H1 (cell line): ENCODE data around the gene CRTC3. TPM values are rescaled to one million over a fixed set of nuclear protein-coding genes. Genes with fewer than 3 reads are reported as not detected.

Experiments used
- FOSL1 ChIP-seq: IDR thresholded peaks from 2 replicates; pipeline ENCODE4 v1.6.1; 2011; ENCODE audit warnings: mild to moderate bottlenecking, low read depth, low read length, moderate library complexity; ENCODE audit not compliant: insufficient read depth
- JUND ChIP-seq: IDR thresholded peaks from 2 replicates; pipeline ENCODE4 v1.6.1; 2011; ENCODE audit warnings: mild to moderate bottlenecking, improper control_type of control experiment, low read length
- KDM4A ChIP-seq: IDR thresholded peaks from one replicate; pipeline ENCODE4 v1.7.1; 2012; ENCODE audit warnings: low read depth, mild to moderate bottlenecking, moderate library complexity, low read length, inconsistent platforms; ENCODE audit not compliant: severe bottlenecking
- MAFK ChIP-seq: IDR thresholded peaks from 2 replicates; pipeline ENCODE4 v1.6.1; 2012; ENCODE audit warnings: low read depth, mild to moderate bottlenecking, improper control_type of control experiment, low read length
- NRF1 ChIP-seq: IDR thresholded peaks from 2 replicates; pipeline ENCODE4 v1.6.1; 2011; ENCODE audit warnings: mild to moderate bottlenecking, low read depth, low read length, improper control_type of control experiment
- TBP ChIP-seq: IDR thresholded peaks from 2 replicates; pipeline ENCODE4 v1.6.1; 2011; ENCODE audit warnings: low read depth, low read length, improper control_type of control experiment
- TEAD4 ChIP-seq: IDR thresholded peaks from 2 replicates; pipeline ENCODE4 v1.6.1; 2012; ENCODE audit warnings: low read depth, low read length, inconsistent platforms, mixed read lengths
- polyA plus RNA-seq, 7 experiments: library from polyadenylated mRNA; depleted of rRNA in 3 of 7; stranded (reverse) in 5 of 7; unstranded in 2 of 7; fragments of >200 nt in 5 of 7; fragments of 200-250 nt in 2 of 7; gene quantifications; 1 replicate in 5 of 7; 2 replicates in 1 of 7; 4 replicates in 1 of 7; pipeline versions ENCODE4 v1.2.1 to v1.2.3, GENCODE V29; 2011 to 2013; ENCODE audit warnings: missing spikeins in 2 of 7, mixed read lengths in 2 of 7
- total RNA-seq: library from RNA; stranded (reverse); fragmentation: NEBNext Ultra II Directional; extraction: Animal tissue kit (Norgen Biotek cat#: 25700); gene quantifications from 2 replicates; pipeline ENCODE4 v1.2.1, GENCODE V29; 2021

Gene CRTC3
- total and polyA plus RNA-seq, 2 of the 8 experiments (the other 6 are each of a cell fraction or from before 2014, with no cell fraction given) = 5.0 to 5.3 TPM

DNA sequence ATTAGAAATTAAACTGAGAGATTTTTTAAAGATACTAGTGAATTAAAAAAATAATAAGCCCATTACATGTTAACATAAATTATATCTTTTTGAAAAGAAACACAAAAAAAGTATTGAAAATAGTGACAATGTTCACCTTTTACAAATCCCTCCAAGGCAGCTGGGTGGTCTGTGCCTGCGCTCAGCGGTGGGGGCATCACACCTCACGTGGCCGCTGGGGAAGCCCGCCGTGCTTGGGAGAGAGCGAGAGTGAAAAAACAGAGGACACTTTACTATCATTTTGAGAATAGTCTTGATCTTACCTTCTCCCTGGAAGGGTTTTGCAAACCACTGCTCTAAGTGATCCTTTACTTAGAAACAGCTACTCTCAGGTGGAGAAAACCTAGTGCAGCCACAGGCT is 76.9 kb downstream of the CRTC3 start (continued):
- TF ChIP-seq FOSL1 (no peak), TBP (no peak), MAFK (no peak), KDM4A (no peak), TEAD4 (no peak), NRF1 (no peak), JUND (no peak)
